DOHH2 (cell line): ENCODE data around the gene CBX5.

Source experiments
- EZH2phosphoT487 ChIP-seq: fragments of 200-600 bp; sonication (generic); IDR thresholded peaks from 2 replicates; pipeline ENCODE4 v1.6.1; 2017; ENCODE audit warnings: borderline replicate concordance, mild to moderate bottlenecking, antibody characterized with exemption, low read length, moderate library complexity, mixed read lengths
- TF ChIP-seq, protein P1 (sequence below): fragments of 200-600 bp; sonication (generic); IDR thresholded peaks from one replicate; pipeline ENCODE4 v1.5.1; 2014; ENCODE audit warnings: antibody characterized with exemption, mild to moderate bottlenecking, low read depth, low read length; ENCODE audit not compliant: poor library complexity, severe bottlenecking

GRCh38 chr12:54292083-54292930, 12.4 kb upstream of the CBX5 start:
- no peak for TF ChIP-seq EZH2phosphoT487
- TF ChIP-seq, protein P1, sequence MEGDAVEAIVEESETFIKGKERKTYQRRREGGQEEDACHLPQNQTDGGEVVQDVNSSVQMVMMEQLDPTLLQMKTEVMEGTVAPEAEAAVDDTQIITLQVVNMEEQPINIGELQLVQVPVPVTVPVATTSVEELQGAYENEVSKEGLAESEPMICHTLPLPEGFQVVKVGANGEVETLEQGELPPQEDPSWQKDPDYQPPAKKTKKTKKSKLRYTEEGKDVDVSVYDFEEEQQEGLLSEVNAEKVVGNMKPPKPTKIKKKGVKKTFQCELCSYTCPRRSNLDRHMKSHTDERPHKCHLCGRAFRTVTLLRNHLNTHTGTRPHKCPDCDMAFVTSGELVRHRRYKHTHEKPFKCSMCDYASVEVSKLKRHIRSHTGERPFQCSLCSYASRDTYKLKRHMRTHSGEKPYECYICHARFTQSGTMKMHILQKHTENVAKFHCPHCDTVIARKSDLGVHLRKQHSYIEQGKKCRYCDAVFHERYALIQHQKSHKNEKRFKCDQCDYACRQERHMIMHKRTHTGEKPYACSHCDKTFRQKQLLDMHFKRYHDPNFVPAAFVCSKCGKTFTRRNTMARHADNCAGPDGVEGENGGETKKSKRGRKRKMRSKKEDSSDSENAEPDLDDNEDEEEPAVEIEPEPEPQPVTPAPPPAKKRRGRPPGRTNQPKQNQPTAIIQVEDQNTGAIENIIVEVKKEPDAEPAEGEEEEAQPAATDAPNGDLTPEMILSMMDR, result no peak
